DMS153 (cell line): Measurements from ENCODE around the gene IMMP2L.

Experiments
- DNase-seq: peaks from one replicate; lab custom pipeline; 2025; lab: John Stamatoyannopoulos, UW

Gene IMMP2L

GRCh38 chr7:111098926-111099250, 463.4 kb downstream of the IMMP2L start:
- DNase-seq: no peak

- peak; percentile 14 for DNase-seq
Observed at GRCh38 chr7:111098011-111098925, 464.0 kb downstream of the IMMP2L start.

GRCh38 chr7:111096997-111097396, 465.3 kb downstream of the IMMP2L start:
- no peak for DNase-seq

GRCh38 chr7:111094419-111094818, 467.9 kb downstream of the IMMP2L start:
- no peak for DNase-seq

GRCh38 chr7:111093496-111093895, 468.8 kb downstream of the IMMP2L start:
- no peak for DNase-seq

- peak; percentile 17 for DNase-seq
Observed at GRCh38 chr7:111092406-111093236, 469.7 kb downstream of the IMMP2L start.

- DNase-seq: peak; percentile 21
Observed at GRCh38 chr7:111091593-111092358, 470.5 kb downstream of the IMMP2L start.

GRCh38 chr7:111090846-111091245, 471.4 kb downstream of the IMMP2L start, which contains the start of gene LRRN3:
Gene LRRN3, plus strand, starts transcription at chr7:111091127. Its CDS starts 31,646 bp downstream, at chr7:111122773.
- peak; percentile 59 for DNase-seq

- peak; percentile 62 for DNase-seq
Observed at GRCh38 chr7:111089822-111090426, 472.4 kb downstream of the IMMP2L start.

- no peak for DNase-seq
Observed at GRCh38 chr7:111088328-111088727, 474.0 kb downstream of the IMMP2L start.

GRCh38 chr7:111086532-111086931, 475.8 kb downstream of the IMMP2L start:
- no peak for DNase-seq

- DNase-seq: no peak
Observed at GRCh38 chr7:111085356-111085755, 476.9 kb downstream of the IMMP2L start.

GRCh38 chr7:111083413-111083812, 478.9 kb downstream of the IMMP2L start:
- no peak for DNase-seq

- DNase-seq: no peak
Observed at GRCh38 chr7:111082351-111082750, 479.9 kb downstream of the IMMP2L start.

GRCh38 chr7:111081546-111082267, 480.6 kb downstream of the IMMP2L start:
- DNase-seq: no peak

GRCh38 chr7:111080495-111081105, 481.7 kb downstream of the IMMP2L start:
- DNase-seq: no peak

GRCh38 chr7:111077001-111077400, 485.3 kb downstream of the IMMP2L start:
- DNase-seq: no peak

GRCh38 chr7:111076205-111076604, 486.1 kb downstream of the IMMP2L start:
- DNase-seq: no peak

- no peak for DNase-seq
Observed at GRCh38 chr7:111075498-111075897, 486.8 kb downstream of the IMMP2L start.

- no peak for DNase-seq
Observed at GRCh38 chr7:111074748-111075146, 487.5 kb downstream of the IMMP2L start.
